ENCODE measurements around the gene SPOUT1. TPM values are rescaled to one million over a fixed set of nuclear protein-coding genes. Genes with fewer than 3 reads are reported as not detected.

Gene SPOUT1
- total and polyA plus RNA-seq, 7 donors = 4.8 to 31.6 (median 25.4) TPM

GRCh38 chr9:128787659-128788058, 41.9 kb downstream of the SPOUT1 start:
- WGBS, 2 donors = 2 to 3% methylated on average over 7 of the region's 7 CpGs
- H3K27ac ChIP-seq = peak overlapping the region; percentile 79 to 86 (median 85)
- H3K4me1 ChIP-seq = peaks cover 0 to 27% (median 19%) of the 10 kb centered on the region in 4 donors
- H3K36me3 ChIP-seq = peaks cover 14 to 36% (median 20%) of the 10 kb centered on the region in 4 donors
- no peak for DNase-seq
- intact Hi-C loops (cut with DNase I) = loop anchor here (1.0 to 5.0 kb wide), 2 partner anchors 16 to 85 kb away; partner anchors contain the start of genes PKN3 and ZER1
- H3K9me3 ChIP-seq = no peaks in the 10 kb centered on the region
- no peaks in the 10 kb centered on the region for H3K27me3 ChIP-seq
- TF ChIP-seq EP300 (IDR thresholded peaks at IDR 0.05) (no peak), POLR2A (IDR thresholded peaks at IDR 0.05) (no peak), POLR2AphosphoS5 (IDR thresholded peaks at IDR 0.05) (no peak)
- TF ChIP-seq, protein P1, sequence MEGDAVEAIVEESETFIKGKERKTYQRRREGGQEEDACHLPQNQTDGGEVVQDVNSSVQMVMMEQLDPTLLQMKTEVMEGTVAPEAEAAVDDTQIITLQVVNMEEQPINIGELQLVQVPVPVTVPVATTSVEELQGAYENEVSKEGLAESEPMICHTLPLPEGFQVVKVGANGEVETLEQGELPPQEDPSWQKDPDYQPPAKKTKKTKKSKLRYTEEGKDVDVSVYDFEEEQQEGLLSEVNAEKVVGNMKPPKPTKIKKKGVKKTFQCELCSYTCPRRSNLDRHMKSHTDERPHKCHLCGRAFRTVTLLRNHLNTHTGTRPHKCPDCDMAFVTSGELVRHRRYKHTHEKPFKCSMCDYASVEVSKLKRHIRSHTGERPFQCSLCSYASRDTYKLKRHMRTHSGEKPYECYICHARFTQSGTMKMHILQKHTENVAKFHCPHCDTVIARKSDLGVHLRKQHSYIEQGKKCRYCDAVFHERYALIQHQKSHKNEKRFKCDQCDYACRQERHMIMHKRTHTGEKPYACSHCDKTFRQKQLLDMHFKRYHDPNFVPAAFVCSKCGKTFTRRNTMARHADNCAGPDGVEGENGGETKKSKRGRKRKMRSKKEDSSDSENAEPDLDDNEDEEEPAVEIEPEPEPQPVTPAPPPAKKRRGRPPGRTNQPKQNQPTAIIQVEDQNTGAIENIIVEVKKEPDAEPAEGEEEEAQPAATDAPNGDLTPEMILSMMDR (IDR thresholded peaks at IDR 0.05) = no peak
- peak overlapping the region; percentile 80 to 98 (median 92) for H3K4me3 ChIP-seq

DNA sequence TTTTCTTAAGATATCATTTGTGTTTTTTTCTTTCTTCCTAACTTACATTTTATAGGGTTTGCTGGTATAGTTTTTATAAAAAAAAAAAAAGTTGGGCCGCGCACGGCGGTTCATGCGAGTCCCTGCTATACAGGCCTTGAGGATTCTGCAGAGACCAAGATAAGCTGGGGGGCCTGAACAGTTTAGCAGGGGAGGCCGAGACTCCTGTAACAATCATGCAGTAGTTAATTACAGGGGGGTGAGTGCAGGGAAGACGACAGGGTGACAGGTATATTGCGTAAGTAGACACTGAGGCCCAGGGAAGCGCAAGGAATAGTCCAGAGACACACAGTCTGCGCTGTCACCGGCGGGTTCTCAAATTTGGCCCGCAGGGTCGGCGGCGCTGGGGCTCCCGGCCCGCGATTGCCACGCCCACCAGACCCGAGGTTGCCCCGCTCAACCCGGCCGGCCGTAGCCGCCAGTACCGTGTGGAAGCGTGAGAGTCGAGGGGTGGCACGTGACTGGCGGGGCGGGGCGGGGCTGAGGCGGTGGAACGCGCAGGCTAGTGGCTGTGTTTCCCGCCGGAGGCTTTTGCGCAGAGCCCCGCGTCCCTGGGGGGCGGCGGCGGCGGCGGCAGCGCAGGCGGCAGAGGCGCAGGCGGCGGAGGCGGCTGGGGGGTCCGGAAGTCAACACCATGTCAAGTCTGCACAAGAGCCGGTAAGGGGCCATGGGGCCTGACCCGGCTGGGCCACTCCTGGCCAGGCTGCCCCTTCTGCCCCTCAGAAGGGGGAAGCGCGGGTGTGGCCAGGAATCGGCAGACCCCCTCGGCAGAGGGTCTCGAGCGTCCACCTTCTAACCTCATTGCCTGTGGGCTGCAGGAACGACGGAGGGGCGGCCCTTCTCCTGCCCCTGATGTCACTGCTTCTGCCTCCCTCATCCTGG, 42.7 kb downstream of the SPOUT1 start, which contains the start of gene TBC1D13:
TSS of gene TBC1D13 (plus strand) at position 573 of the 921 bp plus-strand sequence. CDS start at position 674, 101 bp downstream.
- no peaks in the 10 kb centered on the region for H3K27me3 ChIP-seq
- TF ChIP-seq POLR2AphosphoS5 (IDR thresholded peaks at IDR 0.05) = peak; percentile 39 to 78 (median 74)
- TF ChIP-seq EP300 (IDR thresholded peaks at IDR 0.05) = peak in 2 of 4 donors; percentile 12 to 33
- TF ChIP-seq, protein P1 (IDR thresholded peaks at IDR 0.05) = no peak
- TF ChIP-seq POLR2A (IDR thresholded peaks at IDR 0.05) = peak; percentile 18 to 31
- DNase-seq = peak; percentile 95
- peaks cover 0 to under 1% (median 0%) of the 10 kb centered on the region in 4 donors for H3K9me3 ChIP-seq
- intact Hi-C loops (cut with DNase I) = loop anchor here (1.0 to 5.0 kb wide), 2 partner anchors 16 to 85 kb away; partner anchors contain the start of genes PKN3 and ZER1
- H3K4me3 ChIP-seq = peak within 1 kb of the TSS; percentile 80 to 98 (median 92)
- H3K27ac ChIP-seq = peak within 1 kb of the TSS; percentile 79 to 86 (median 85)
- peaks cover 8 to 29% (median 14%) of the 10 kb centered on the region in 4 donors for H3K36me3 ChIP-seq
- peaks cover 0 to 27% (median 19%) of the 10 kb centered on the region in 4 donors for H3K4me1 ChIP-seq
- 7 to 8% methylated on average over 64 of the region's 64 CpGs for WGBS, 2 donors

- Histone ChIP-seq H3K27me3 (no peaks in the 10 kb centered on the region), H3K36me3 (peaks cover 0 to 14% (median under 1%) of the 10 kb centered on the region in 4 donors), H3K27ac (no peak overlapping the region), H3K4me1 (peaks cover 0 to 27% (median 19%) of the 10 kb centered on the region in 4 donors), H3K4me3 (no peak overlapping the region), H3K9me3 (peaks cover 0 to 6% (median 0%) of the 10 kb centered on the region in 4 donors)
- no peak for DNase-seq
- TF ChIP-seq POLR2A (IDR thresholded peaks at IDR 0.05) = no peak
- TF ChIP-seq EP300 (IDR thresholded peaks at IDR 0.05) = no peak
- TF ChIP-seq, protein P1 (IDR thresholded peaks at IDR 0.05) = no peak
- TF ChIP-seq POLR2AphosphoS5 (IDR thresholded peaks at IDR 0.05) = no peak
- intact Hi-C loops (cut with DNase I) = loop anchor here (5.0 kb wide), 1 partner anchor 83 kb away; the partner anchor contains the start of gene PKN3
- 93 to 95% methylated on average over 6 of the region's 6 CpGs for WGBS, 2 donors
These were observed 44.2 kb downstream of the SPOUT1 start for GRCh38 chr9:128785427-128785826.

DNA sequence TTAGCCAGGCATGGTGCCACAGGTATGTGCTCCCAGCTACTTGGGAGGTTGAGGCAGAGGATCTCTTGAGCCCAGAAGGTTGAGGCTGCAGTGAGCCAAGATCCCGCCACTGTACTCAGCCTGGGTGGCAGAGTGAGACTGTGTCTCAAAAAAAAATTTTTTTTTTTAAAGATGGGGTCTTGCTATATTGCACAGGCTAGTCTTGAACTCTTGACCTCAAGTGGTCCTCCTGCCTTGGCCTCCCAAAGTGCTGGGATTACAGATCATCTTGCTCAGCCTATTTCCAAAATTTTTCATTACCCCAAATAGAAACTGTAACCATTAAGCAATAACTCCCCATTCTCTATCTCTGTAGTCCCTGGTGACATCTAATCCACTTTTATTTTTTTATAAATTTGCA, 46.9 kb downstream of the SPOUT1 start:
- Histone ChIP-seq H3K27me3 (no peaks in the 10 kb centered on the region), H3K4me3 (no peak overlapping the region), H3K9me3 (peaks cover 0 to 6% (median 0%) of the 10 kb centered on the region in 4 donors), H3K27ac (no peak overlapping the region), H3K36me3 (no peaks in the 10 kb centered on the region), H3K4me1 (peaks cover 0 to 15% (median 10%) of the 10 kb centered on the region in 4 donors)
- no peak for DNase-seq
- intact Hi-C loops (cut with DNase I) = no loop called here
- TF ChIP-seq POLR2A (IDR thresholded peaks at IDR 0.05) = no peak
- TF ChIP-seq EP300 (IDR thresholded peaks at IDR 0.05) = no peak
- TF ChIP-seq, protein P1 (IDR thresholded peaks at IDR 0.05) = no peak
- no peak for TF ChIP-seq POLR2AphosphoS5 (IDR thresholded peaks at IDR 0.05)
- 87 to 96% methylated on average over 1 of the region's 1 CpG for WGBS, 2 donors

Measured in sigmoid colon (tissue), 7 donors.